ENCODE data around the gene KCNJ6.

Gene KCNJ6

DNA sequence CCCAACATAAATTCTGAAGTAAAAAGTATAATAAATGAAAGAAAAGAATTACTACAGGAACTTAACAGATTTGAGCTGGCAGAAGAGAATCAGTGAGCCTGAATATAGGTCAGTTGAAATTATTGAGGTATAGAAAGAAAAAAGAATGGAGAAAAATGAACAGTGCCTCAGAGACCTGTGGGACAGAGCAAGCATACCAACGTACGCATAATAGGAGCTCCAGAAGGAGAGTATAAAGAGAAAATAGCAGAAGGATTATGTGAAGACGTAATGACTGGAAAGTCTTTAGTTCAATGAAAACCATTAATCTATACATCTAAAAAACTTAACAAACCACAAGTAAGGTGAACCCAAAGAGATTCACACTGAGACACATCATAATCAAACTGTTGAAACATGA is 287.9 kb downstream of the KCNJ6 start:
- H3K36me3 ChIP-seq (ENCODE audit: insufficient read depth, low read length), result no peaks in the 10 kb centered on the region
- H2AFZ ChIP-seq (ENCODE audit: low read length, unreplicated experiment), result no peak overlapping the region
- no peaks in the 10 kb centered on the region for H3K4me1 ChIP-seq (ENCODE audit: control insufficient read depth, insufficient read depth, low read length, unreplicated experiment)

GRCh38 chr21:37627561-37627960 is 288.7 kb downstream of the KCNJ6 start:
- Histone ChIP-seq H3K79me2 (ENCODE audit: control insufficient read depth, insufficient read depth, low read length, unreplicated experiment) (no peaks in the 10 kb centered on the region), H3K4me3 (ENCODE audit: low read depth, low read length) (no peak overlapping the region), H3K27ac (ENCODE audit: low read depth, low read length) (no peak overlapping the region), H3K4me1 (ENCODE audit: control insufficient read depth, insufficient read depth, low read length, unreplicated experiment) (no peaks in the 10 kb centered on the region), H2AFZ (ENCODE audit: low read length, unreplicated experiment) (no peak overlapping the region), H3K27me3 (ENCODE audit: insufficient read depth, low read length) (peaks cover 27% of the 10 kb centered on the region; the same call in 1 of the 2 replicates), H3K36me3 (ENCODE audit: insufficient read depth, low read length) (no peaks in the 10 kb centered on the region)

More for the DNA sequence above, 287.9 kb downstream of the KCNJ6 start:
- Histone ChIP-seq H3K27me3 (ENCODE audit: insufficient read depth, low read length) (peaks cover 27% of the 10 kb centered on the region; the same call in 1 of the 2 replicates), H3K27ac (ENCODE audit: low read depth, low read length) (no peak overlapping the region), H3K4me3 (ENCODE audit: low read depth, low read length) (no peak overlapping the region), H3K79me2 (ENCODE audit: control insufficient read depth, insufficient read depth, low read length, unreplicated experiment) (no peaks in the 10 kb centered on the region)

- no peak overlapping the region for H2AFZ ChIP-seq (ENCODE audit: low read length, unreplicated experiment)
- peaks cover 27% of the 10 kb centered on the region; the same call in 1 of the 2 replicates for H3K27me3 ChIP-seq (ENCODE audit: insufficient read depth, low read length)
- H3K4me1 ChIP-seq (ENCODE audit: control insufficient read depth, insufficient read depth, low read length, unreplicated experiment), result no peaks in the 10 kb centered on the region
- H3K36me3 ChIP-seq (ENCODE audit: insufficient read depth, low read length), result no peaks in the 10 kb centered on the region
- no peak overlapping the region for H3K4me3 ChIP-seq (ENCODE audit: low read depth, low read length)
- no peak overlapping the region for H3K27ac ChIP-seq (ENCODE audit: low read depth, low read length)
- no peaks in the 10 kb centered on the region for H3K79me2 ChIP-seq (ENCODE audit: control insufficient read depth, insufficient read depth, low read length, unreplicated experiment)
Measured at GRCh38 chr21:37627074-37627473, 289.2 kb downstream of the KCNJ6 start.

GRCh38 chr21:37626320-37626719 is 289.9 kb downstream of the KCNJ6 start:
- Histone ChIP-seq H3K27me3 (ENCODE audit: insufficient read depth, low read length) (peaks cover 30% of the 10 kb centered on the region; the same call in 1 of the 2 replicates), H3K4me3 (ENCODE audit: low read depth, low read length) (no peak overlapping the region), H3K79me2 (ENCODE audit: control insufficient read depth, insufficient read depth, low read length, unreplicated experiment) (no peaks in the 10 kb centered on the region), H3K27ac (ENCODE audit: low read depth, low read length) (no peak overlapping the region), H3K4me1 (ENCODE audit: control insufficient read depth, insufficient read depth, low read length, unreplicated experiment) (no peaks in the 10 kb centered on the region), H3K36me3 (ENCODE audit: insufficient read depth, low read length) (no peaks in the 10 kb centered on the region), H2AFZ (ENCODE audit: low read length, unreplicated experiment) (no peak overlapping the region)

DNA sequence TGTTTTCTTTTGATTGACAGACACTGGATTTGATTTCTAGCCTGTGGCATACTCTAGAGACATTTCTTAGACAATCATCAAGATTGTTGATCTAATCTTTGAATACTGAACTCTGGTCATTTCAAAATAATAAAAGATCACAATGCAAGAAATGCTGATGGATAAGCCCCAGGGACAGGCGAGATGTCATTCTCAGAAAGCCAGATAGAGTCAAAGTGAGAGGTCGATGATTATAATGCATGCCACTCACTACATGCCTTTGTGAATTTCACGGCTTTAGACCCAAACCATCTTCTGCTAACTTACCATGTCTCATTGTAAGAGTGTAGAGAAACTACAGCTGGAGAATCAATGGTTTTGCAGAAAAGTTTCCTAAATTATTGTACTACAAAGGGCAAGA is 292.6 kb downstream of the KCNJ6 start:
- Histone ChIP-seq H3K79me2 (ENCODE audit: control insufficient read depth, insufficient read depth, low read length, unreplicated experiment) (no peaks in the 10 kb centered on the region), H3K36me3 (ENCODE audit: insufficient read depth, low read length) (no peaks in the 10 kb centered on the region), H3K4me1 (ENCODE audit: control insufficient read depth, insufficient read depth, low read length, unreplicated experiment) (no peaks in the 10 kb centered on the region), H3K27me3 (ENCODE audit: insufficient read depth, low read length) (peaks cover 29% of the 10 kb centered on the region; the same call in 1 of the 2 replicates), H3K4me3 (ENCODE audit: low read depth, low read length) (no peak overlapping the region), H2AFZ (ENCODE audit: low read length, unreplicated experiment) (no peak overlapping the region), H3K27ac (ENCODE audit: low read depth, low read length) (no peak overlapping the region)

- Histone ChIP-seq H3K36me3 (ENCODE audit: insufficient read depth, low read length) (no peaks in the 10 kb centered on the region), H3K79me2 (ENCODE audit: control insufficient read depth, insufficient read depth, low read length, unreplicated experiment) (no peaks in the 10 kb centered on the region), H3K4me1 (ENCODE audit: control insufficient read depth, insufficient read depth, low read length, unreplicated experiment) (no peaks in the 10 kb centered on the region), H2AFZ (ENCODE audit: low read length, unreplicated experiment) (no peak overlapping the region), H3K4me3 (ENCODE audit: low read depth, low read length) (no peak overlapping the region), H3K27ac (ENCODE audit: low read depth, low read length) (no peak overlapping the region), H3K27me3 (ENCODE audit: insufficient read depth, low read length) (peaks cover 32% of the 10 kb centered on the region)
Measured at GRCh38 chr21:37623183-37623582, 293.1 kb downstream of the KCNJ6 start.

DNA sequence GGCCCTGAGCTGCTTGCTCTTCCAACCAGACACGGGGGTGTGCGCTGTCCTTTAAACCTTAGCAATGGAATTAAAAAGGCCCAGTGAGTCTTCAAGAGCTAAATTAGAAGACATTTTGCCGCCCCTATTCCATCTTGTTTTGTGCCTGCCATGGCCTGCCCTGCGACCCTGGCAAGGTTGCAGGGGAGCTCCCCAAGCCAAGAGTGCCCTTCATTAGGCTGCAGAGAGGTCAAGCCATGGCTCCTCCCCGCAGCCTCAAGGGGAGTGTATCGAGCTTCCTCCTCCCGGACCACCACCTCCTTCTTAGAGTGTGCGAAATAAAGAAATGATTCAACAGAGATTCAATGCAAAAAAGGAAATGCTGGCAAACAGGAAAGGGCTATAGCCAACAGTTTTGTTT is 293.5 kb downstream of the KCNJ6 start:
- no peak overlapping the region for H3K4me3 ChIP-seq (ENCODE audit: low read depth, low read length)
- no peak overlapping the region for H3K27ac ChIP-seq (ENCODE audit: low read depth, low read length)
- no peaks in the 10 kb centered on the region for H3K79me2 ChIP-seq (ENCODE audit: control insufficient read depth, insufficient read depth, low read length, unreplicated experiment)
- H3K4me1 ChIP-seq (ENCODE audit: control insufficient read depth, insufficient read depth, low read length, unreplicated experiment), result no peaks in the 10 kb centered on the region
- no peaks in the 10 kb centered on the region for H3K36me3 ChIP-seq (ENCODE audit: insufficient read depth, low read length)
- peaks cover 31% of the 10 kb centered on the region for H3K27me3 ChIP-seq (ENCODE audit: insufficient read depth, low read length)
- no peak overlapping the region for H2AFZ ChIP-seq (ENCODE audit: low read length, unreplicated experiment)

- no peaks in the 10 kb centered on the region for H3K4me1 ChIP-seq (ENCODE audit: control insufficient read depth, insufficient read depth, low read length, unreplicated experiment)
- no peaks in the 10 kb centered on the region for H3K36me3 ChIP-seq (ENCODE audit: insufficient read depth, low read length)
- H3K4me3 ChIP-seq (ENCODE audit: low read depth, low read length), result no peak overlapping the region
- H3K27ac ChIP-seq (ENCODE audit: low read depth, low read length), result no peak overlapping the region
- peaks cover 31% of the 10 kb centered on the region for H3K27me3 ChIP-seq (ENCODE audit: insufficient read depth, low read length)
- H3K79me2 ChIP-seq (ENCODE audit: control insufficient read depth, insufficient read depth, low read length, unreplicated experiment), result no peaks in the 10 kb centered on the region
- no peak overlapping the region for H2AFZ ChIP-seq (ENCODE audit: low read length, unreplicated experiment)
Measured at GRCh38 chr21:37620401-37620800, 295.9 kb downstream of the KCNJ6 start.

DNA sequence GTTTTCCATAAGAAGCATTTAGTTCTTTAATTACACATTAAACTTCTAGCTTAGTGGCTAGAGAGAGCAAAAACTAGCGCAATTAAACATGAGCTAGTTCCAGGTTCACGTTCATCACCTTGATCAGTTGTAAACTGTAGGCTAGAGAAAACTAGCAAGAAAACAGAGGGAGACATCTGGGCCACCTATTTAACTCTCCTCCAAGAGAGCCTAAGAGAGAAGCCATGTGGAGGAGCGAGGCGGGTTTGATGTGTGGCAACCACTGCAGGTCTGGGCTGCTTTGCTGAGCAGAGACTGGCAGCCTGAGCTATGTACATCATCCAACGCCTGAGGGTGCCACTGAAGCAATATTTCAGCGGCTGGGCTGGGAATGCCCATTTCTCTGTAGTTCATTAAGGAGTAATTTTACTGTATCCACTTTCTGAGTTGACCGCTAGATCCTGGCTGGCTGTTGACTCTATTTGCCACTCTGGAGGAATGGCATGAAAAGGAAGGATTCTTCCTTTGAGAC is 296.7 kb downstream of the KCNJ6 start:
- H3K36me3 ChIP-seq (ENCODE audit: insufficient read depth, low read length), result no peaks in the 10 kb centered on the region
- no peaks in the 10 kb centered on the region for H3K79me2 ChIP-seq (ENCODE audit: control insufficient read depth, insufficient read depth, low read length, unreplicated experiment)
- no peaks in the 10 kb centered on the region for H3K4me1 ChIP-seq (ENCODE audit: control insufficient read depth, insufficient read depth, low read length, unreplicated experiment)
- peaks cover 29% of the 10 kb centered on the region for H3K27me3 ChIP-seq (ENCODE audit: insufficient read depth, low read length)
- no peak overlapping the region for H3K4me3 ChIP-seq (ENCODE audit: low read depth, low read length)
- H2AFZ ChIP-seq (ENCODE audit: low read length, unreplicated experiment), result no peak overlapping the region
- H3K27ac ChIP-seq (ENCODE audit: low read depth, low read length), result no peak overlapping the region

GRCh38 chr21:37618081-37618480 is 298.2 kb downstream of the KCNJ6 start:
- no peaks in the 10 kb centered on the region for H3K36me3 ChIP-seq (ENCODE audit: insufficient read depth, low read length)
- H3K27ac ChIP-seq (ENCODE audit: low read depth, low read length), result no peak overlapping the region
- no peak overlapping the region for H3K4me3 ChIP-seq (ENCODE audit: low read depth, low read length)
- H3K4me1 ChIP-seq (ENCODE audit: control insufficient read depth, insufficient read depth, low read length, unreplicated experiment), result no peaks in the 10 kb centered on the region
- H3K79me2 ChIP-seq (ENCODE audit: control insufficient read depth, insufficient read depth, low read length, unreplicated experiment), result no peaks in the 10 kb centered on the region
- peaks cover 35% of the 10 kb centered on the region for H3K27me3 ChIP-seq (ENCODE audit: insufficient read depth, low read length)
- H2AFZ ChIP-seq (ENCODE audit: low read length, unreplicated experiment), result no peak overlapping the region

DNA sequence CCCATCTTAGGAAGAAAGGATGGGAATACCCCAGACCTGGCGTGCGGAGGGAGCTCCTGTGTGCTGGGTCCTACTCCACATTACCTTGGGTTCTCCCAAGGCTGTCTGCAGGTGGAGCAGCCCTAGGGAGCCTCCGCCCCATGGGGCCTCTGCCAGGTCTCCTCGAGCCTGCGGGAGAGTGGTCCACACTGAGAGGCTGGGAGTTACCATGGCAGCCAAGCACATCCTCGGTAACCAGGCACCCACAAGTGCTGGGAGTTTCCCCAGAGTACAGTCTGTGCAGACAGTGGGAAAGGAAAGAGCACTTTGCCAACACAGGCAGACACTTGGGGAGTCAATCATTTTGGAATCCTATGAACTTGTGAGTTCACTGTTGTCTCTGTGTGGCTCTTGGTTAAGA is 300.3 kb downstream of the KCNJ6 start:
- no peaks in the 10 kb centered on the region for H3K36me3 ChIP-seq (ENCODE audit: insufficient read depth, low read length)
- H3K27me3 ChIP-seq (ENCODE audit: insufficient read depth, low read length), result peaks cover 45% of the 10 kb centered on the region
- H3K4me1 ChIP-seq (ENCODE audit: control insufficient read depth, insufficient read depth, low read length, unreplicated experiment), result no peaks in the 10 kb centered on the region
- H3K79me2 ChIP-seq (ENCODE audit: control insufficient read depth, insufficient read depth, low read length, unreplicated experiment), result no peaks in the 10 kb centered on the region
- no peak overlapping the region for H3K27ac ChIP-seq (ENCODE audit: low read depth, low read length)
- no peak overlapping the region for H2AFZ ChIP-seq (ENCODE audit: low read length, unreplicated experiment)
- no peak overlapping the region for H3K4me3 ChIP-seq (ENCODE audit: low read depth, low read length)

Data from ACC112 (cell line).